Chondrocyte (in vitro differentiated cells): Measurements from ENCODE around the gene OR2H2. TPM values are rescaled to one million over a fixed set of nuclear protein-coding genes. Genes with fewer than 3 reads are reported as not detected.

ENCODE experiments used
- DNase-seq: peaks from one replicate; pipeline ENCODE4 v3.0.0; 2021; ENCODE audit warnings: mixed read lengths, low spot score
- H3K27ac Mint-ChIP-seq: one replicate; pipeline ENCODE4 v1.8.0; 2021; ENCODE audit warnings: mild to moderate bottlenecking, moderate library complexity, mixed read lengths; ENCODE audit not compliant: unreplicated experiment
- H3K27me3 Mint-ChIP-seq: 2 replicates; pipeline ENCODE4 v1.8.0; 2021; ENCODE audit warnings: low read depth, mixed read lengths
- H3K36me3 Mint-ChIP-seq: 2 replicates; pipeline ENCODE4 v1.8.0; 2021; ENCODE audit warnings: low read depth, mixed read lengths
- H3K4me1 Mint-ChIP-seq: 2 replicates; pipeline ENCODE4 v1.8.0; 2021; ENCODE audit warnings: low read depth, mild to moderate bottlenecking, mixed read lengths
- H3K4me3 Mint-ChIP-seq: one replicate; pipeline ENCODE4 v1.8.0; 2021; ENCODE audit warnings: mild to moderate bottlenecking, moderate library complexity, mixed read lengths; ENCODE audit not compliant: unreplicated experiment
- H3K9me3 Mint-ChIP-seq: 2 replicates; pipeline ENCODE4 v1.8.0; 2021; ENCODE audit warnings: low read depth, mixed read lengths
- total RNA-seq: library from RNA; stranded (reverse); gene quantifications from 3 replicates; pipeline ENCODE4 v1.2.1, GENCODE V29; 2021
- TF ChIP-seq, protein P1 (sequence below): fragments of 200-600 bp; sonication (generic); IDR thresholded peaks from 2 replicates; pipeline ENCODE4 v1.5.0; 2021; ENCODE audit warnings: antibody characterized with exemption, mild to moderate bottlenecking, moderate library complexity

OR2H2 gene
- total RNA-seq, 1 donor from 2014 or later = not detected

DNA sequence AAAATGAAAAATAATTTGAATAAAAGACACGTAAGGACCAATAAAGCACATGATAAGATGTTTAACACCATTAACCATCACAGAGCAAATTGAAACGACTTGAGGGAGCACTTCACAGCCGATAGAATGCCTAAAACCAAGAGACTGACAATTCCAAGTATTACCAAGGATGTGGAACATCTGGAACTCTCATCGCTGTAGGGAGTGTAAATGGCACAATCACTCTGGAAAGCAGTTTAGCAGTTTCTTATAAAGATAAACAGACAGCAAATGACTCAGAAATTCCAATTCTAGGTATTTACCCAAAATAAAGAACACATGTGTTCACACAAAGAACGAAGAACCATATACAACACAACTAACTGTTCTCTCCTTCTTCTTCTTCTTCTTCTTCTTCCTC lies 16.9 kb upstream of the OR2H2 start:
- Mint-ChIP-seq H3K9me3 (no peaks in the 10 kb centered on the region), H3K4me3 (no peak overlapping the region), H3K4me1 (no peaks in the 10 kb centered on the region), H3K36me3 (peaks cover 2% of the 10 kb centered on the region), H3K27me3 (peaks cover 47% of the 10 kb centered on the region), H3K27ac (no peak overlapping the region)
- TF ChIP-seq, protein P1, sequence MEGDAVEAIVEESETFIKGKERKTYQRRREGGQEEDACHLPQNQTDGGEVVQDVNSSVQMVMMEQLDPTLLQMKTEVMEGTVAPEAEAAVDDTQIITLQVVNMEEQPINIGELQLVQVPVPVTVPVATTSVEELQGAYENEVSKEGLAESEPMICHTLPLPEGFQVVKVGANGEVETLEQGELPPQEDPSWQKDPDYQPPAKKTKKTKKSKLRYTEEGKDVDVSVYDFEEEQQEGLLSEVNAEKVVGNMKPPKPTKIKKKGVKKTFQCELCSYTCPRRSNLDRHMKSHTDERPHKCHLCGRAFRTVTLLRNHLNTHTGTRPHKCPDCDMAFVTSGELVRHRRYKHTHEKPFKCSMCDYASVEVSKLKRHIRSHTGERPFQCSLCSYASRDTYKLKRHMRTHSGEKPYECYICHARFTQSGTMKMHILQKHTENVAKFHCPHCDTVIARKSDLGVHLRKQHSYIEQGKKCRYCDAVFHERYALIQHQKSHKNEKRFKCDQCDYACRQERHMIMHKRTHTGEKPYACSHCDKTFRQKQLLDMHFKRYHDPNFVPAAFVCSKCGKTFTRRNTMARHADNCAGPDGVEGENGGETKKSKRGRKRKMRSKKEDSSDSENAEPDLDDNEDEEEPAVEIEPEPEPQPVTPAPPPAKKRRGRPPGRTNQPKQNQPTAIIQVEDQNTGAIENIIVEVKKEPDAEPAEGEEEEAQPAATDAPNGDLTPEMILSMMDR = no peak
- no peak for DNase-seq

DNA sequence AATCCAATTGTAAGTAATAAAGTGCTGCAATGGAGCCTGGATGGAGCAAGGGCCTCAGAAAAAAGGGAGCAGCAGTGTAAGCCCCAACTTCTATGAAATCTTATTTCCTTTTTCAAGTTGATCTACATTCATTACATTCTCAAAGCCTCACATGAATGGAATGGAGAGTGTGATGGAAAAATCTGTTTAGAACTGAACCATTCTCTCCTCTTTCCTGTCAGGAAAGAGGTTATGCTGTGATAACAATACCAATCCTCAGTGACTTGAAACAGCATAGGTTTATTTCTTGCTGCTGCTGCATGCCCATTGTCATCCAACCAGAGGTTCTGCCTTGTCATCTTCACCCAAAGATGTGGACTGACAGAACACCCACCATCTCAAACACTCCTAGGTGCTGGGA lies 8.9 kb upstream of the OR2H2 start:
- TF ChIP-seq, protein P1 = no peak
- H3K4me1 Mint-ChIP-seq = no peaks in the 10 kb centered on the region
- H3K4me3 Mint-ChIP-seq = no peak overlapping the region
- H3K36me3 Mint-ChIP-seq = peaks cover 2% of the 10 kb centered on the region
- no peak for DNase-seq
- peaks cover 41% of the 10 kb centered on the region for H3K27me3 Mint-ChIP-seq
- H3K27ac Mint-ChIP-seq = no peak overlapping the region
- H3K9me3 Mint-ChIP-seq = no peaks in the 10 kb centered on the region

DNA sequence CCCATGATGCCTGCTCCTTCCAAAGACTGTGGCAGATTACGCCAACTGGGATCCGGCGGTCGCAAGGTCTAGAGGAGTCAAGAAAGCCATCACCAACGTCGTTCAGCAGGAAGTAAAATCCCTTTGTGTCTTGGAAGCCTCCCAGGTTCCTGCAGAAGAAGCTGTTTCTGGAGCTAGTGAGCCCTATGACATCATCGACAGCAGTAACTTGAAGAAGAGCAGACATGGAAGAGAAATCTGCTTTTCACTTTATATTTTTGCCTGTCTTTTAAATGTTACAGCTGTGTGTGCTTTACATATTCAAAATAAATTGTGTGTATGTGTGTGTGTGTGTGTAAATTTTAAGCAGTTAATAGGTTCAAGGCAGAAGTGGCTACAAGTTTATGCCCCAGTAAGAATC lies 7.4 kb upstream of the OR2H2 start:
- peaks cover 29% of the 10 kb centered on the region for H3K27me3 Mint-ChIP-seq

DNA sequence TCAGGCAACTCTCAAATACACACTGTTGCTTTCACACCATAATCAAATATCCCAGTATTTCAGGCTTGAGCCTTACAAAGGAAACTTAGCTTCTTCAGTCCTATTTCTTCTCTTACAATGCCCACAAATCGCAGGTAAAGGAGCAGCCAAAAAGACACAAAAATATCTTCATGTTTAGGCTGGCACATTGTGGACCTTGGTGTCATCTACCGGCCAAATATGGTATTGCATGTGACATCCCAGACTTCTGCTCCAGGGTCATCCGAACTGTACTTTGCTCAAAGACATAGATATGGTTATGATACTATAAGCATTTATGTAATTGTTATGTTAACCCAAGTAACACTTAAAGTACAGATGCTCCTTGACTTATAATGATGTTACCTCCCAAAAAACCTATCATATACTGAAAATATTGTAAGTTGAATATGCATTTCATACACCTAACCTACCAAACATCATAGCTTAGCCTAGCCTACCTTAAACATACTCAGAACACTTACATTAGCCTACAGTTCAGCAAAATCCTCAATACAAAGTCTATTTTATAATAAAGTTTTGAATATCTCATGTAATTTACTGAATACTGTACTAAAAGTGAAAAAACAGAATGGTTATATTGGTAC lies 4.6 kb downstream of the OR2H2 start:
- Mint-ChIP-seq H3K9me3 (no peaks in the 10 kb centered on the region), H3K27ac (no peak overlapping the region), H3K4me1 (no peaks in the 10 kb centered on the region), H3K36me3 (no peaks in the 10 kb centered on the region), H3K27me3 (peaks cover 20% of the 10 kb centered on the region), H3K4me3 (no peak overlapping the region)
- DNase-seq = no peak
- TF ChIP-seq, protein P1 = peak; percentile 94

More for the DNA sequence above, 7.4 kb upstream of the OR2H2 start:
- H3K27ac Mint-ChIP-seq = no peak overlapping the region
- H3K36me3 Mint-ChIP-seq = no peaks in the 10 kb centered on the region
- DNase-seq = no peak
- TF ChIP-seq, protein P1 = no peak
- H3K9me3 Mint-ChIP-seq = no peaks in the 10 kb centered on the region
- H3K4me1 Mint-ChIP-seq = no peaks in the 10 kb centered on the region
- H3K4me3 Mint-ChIP-seq = no peak overlapping the region

DNA sequence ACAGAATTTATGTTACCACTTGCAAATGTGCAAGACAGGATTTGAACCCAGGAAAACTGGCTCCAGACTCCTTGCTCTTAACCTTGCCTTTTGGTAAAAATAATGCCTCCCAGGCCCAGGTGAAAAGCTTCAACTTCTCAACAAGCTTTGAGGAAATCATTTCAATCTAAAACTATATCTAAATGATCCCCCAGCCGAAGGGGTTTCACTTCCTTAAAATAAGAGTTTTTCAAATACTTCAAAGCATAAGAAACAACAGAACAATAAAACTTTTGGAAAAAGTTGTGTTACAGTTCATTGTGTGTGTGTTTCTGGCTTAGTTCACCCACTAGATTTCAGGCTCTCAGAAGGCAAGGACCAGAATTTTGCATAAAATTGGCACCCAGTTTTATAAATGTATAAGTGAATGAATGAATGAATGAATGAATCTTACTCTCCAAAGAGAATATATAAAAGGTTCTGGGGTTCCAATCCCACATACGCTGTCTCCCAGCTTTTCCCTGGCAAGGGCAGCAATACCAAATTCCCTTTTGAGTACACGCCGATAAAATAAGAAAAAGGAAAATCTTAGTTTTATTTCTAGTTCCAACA lies 5.4 kb downstream of the OR2H2 start:
- TF ChIP-seq, protein P1 = no peak
- no peaks in the 10 kb centered on the region for H3K9me3 Mint-ChIP-seq
- no peaks in the 10 kb centered on the region for H3K36me3 Mint-ChIP-seq
- DNase-seq = no peak
- H3K27me3 Mint-ChIP-seq = peaks cover 20% of the 10 kb centered on the region
- H3K27ac Mint-ChIP-seq = no peak overlapping the region
- H3K4me1 Mint-ChIP-seq = no peaks in the 10 kb centered on the region
- H3K4me3 Mint-ChIP-seq = no peak overlapping the region
